Left ventricle myocardium superior (tissue), 1 donor: Measurements from ENCODE around the gene CFAP107. TPM values are rescaled to one million over a fixed set of nuclear protein-coding genes. Genes with fewer than 3 reads are reported as not detected.

Source experiments
- ATAC-seq: fragments of 200-7000 bp; cut with Tn5 transposase; one replicate; pipeline ENCODE4 v1.9.1; 2020; ENCODE audit warnings: mild to moderate bottlenecking, moderate library complexity
- DNase-seq: peaks from one replicate; pipeline ENCODE4 v3.0.0-alpha.2; 2020
- intact Hi-C: fragments of 100-400 bp; cut with micrococcal nuclease; formaldehyde crosslinking; loops from one replicate; pipeline ENCODE4 v1.11.0; 2022
- total RNA-seq: library from RNA; stranded (reverse); fragmentation: NEBNext Ultra II Directional; extraction: Animal tissue kit (Norgen Biotek cat#: 25700); gene quantifications from one replicate; pipeline ENCODE4 v1.2.1, GENCODE V29; 2021
- donor health status: DM: no; HTN: yes; CAD: no; lungs with severe emphysema.

The CFAP107 gene
- total RNA-seq, 1 donor from 2014 or later = not detected

- ATAC-seq = no peak
- no peak for DNase-seq
- intact Hi-C loops = no loop called here
Observed at GRCh38 chr1:12734651-12735050, 11.3 kb upstream of the CFAP107 start.

- DNase-seq = no peak
- intact Hi-C loops = no loop called here
- ATAC-seq = no peak
Observed at GRCh38 chr1:12738934-12739333, 7.1 kb upstream of the CFAP107 start.

DNA sequence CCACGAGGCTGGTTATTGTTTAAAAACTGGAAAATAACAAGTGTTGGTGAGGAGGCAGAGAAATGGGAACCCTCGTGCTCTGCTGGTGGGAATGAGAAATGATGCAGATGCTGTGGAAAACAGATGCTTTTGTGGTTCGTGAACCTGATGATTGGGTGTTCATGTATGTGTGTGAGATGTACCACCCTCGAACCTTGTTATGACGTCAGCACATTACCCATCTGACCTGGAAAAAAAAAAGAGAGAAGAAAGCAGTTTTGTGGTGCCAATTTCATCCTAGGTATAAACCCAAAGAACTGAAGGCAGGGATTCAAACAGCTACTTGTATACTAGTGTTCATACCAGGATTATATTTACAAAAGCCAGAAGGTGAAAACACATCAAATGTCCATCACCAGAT lies 6.4 kb upstream of the CFAP107 start:
- intact Hi-C loops = no loop called here
- DNase-seq (no peak), ATAC-seq (no peak)

DNA sequence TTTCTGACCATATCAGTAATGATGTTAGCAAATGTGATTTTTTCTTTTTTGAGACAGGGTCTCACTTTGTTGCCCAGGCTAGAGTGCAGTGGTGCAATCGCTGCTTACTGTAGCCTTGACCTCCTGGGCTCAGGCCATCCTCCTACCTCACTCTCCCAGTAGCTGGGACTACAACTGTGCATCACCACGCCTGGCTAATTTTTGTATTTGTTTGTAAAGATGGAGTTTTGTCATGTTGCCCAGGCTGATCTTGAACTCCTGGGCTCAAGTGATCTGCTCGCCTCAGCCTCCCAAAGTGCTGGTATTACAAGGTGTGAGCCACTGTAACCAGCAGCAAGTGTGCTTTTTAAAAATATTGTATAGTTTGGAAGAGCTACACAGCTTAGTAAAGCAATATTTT lies 4.1 kb upstream of the CFAP107 start:
- ATAC-seq (no peak), DNase-seq (no peak)
- intact Hi-C loops = no loop called here

GRCh38 chr1:12745126-12745991 lies 641 bp upstream of the CFAP107 start:
- DNase-seq (no peak), ATAC-seq (no peak)
- intact Hi-C loops = no loop called here

- no peak for ATAC-seq
- intact Hi-C loops = no loop called here
- no peak for DNase-seq
Observed at GRCh38 chr1:12748778-12749355, 2.9 kb downstream of the CFAP107 start.

DNA sequence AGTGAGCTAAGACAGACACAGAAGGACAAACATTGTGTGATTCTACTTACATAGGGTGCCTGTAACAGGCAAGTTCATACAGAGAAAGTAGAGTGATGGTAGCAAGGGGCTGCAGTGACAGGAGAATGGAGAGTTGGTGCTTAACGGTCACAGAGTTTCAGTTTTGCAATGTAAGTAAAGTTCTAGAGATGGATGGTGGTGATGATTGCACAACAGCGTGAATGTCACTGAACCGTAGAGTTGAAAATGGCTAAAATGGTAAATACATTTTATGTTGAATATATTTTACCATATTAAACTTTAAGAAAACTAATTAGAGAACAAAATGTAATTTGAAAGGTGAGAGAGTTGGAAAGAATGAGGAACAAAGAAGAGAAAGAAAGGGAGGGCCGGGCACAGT lies 8.7 kb downstream of the CFAP107 start:
- ATAC-seq = no peak
- no peak for DNase-seq
- intact Hi-C loops = no loop called here

DNA sequence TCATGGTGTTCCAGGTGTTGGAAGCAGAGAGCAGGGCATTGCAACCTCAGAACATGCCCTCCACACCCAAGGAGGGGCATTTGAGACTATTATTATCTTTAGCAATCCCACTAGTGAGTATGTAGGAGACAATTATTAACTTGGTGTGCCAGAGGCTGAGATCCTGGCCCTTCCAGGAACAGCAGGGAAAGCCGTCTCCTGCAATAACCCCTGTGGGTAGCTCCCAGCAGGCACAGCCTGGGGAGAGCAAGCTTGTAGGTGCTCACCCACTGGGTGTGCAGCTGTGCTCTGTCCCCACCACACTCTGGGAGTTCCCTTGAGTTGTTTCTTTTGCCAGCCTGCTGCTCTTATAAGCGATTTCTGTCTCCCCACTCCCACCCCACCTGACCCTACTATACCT lies 10.3 kb downstream of the CFAP107 start:
- DNase-seq (no peak), ATAC-seq (no peak)
- intact Hi-C loops = no loop called here

- intact Hi-C loops = no loop called here
- no peak for ATAC-seq
- no peak for DNase-seq
Observed at GRCh38 chr1:12756768-12757413, 10.9 kb downstream of the CFAP107 start.

GRCh38 chr1:12757836-12758235 lies 11.8 kb downstream of the CFAP107 start:
- no peak for ATAC-seq
- intact Hi-C loops = no loop called here
- DNase-seq = no peak

- intact Hi-C loops = no loop called here
- no peak for ATAC-seq
Observed at GRCh38 chr1:12760256-12760795, 14.3 kb downstream of the CFAP107 start.

GRCh38 chr1:12761781-12762180 lies 15.8 kb downstream of the CFAP107 start:
- no peak for ATAC-seq
- no peak for DNase-seq
- intact Hi-C loops = no loop called here

More at GRCh38 chr1:12760256-12760795, 14.3 kb downstream of the CFAP107 start:
- DNase-seq = no peak

DNA sequence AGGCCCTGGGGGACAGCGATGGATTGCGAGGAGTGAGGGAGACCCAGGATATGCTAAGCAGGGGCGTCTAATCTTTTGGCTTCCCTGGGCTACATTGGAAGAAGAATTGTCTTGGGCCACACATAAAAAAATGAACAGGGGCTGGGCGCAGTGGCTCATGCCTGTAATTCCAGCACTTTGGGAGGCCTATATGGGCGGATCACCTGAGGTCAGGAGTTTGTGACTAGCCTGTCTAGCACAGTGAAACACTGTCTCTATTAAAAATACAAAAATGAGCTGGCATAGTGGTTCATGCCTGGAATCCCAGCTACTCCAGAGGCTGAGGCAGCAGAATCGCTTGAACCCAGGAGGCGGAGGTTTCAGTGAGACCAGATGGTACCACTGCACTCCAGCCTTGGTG lies 16.8 kb downstream of the CFAP107 start:
- DNase-seq = no peak
- ATAC-seq = no peak
- intact Hi-C loops = no loop called here

GRCh38 chr1:12763479-12763878 lies 17.5 kb downstream of the CFAP107 start:
- DNase-seq = no peak
- intact Hi-C loops = no loop called here
- no peak for ATAC-seq

DNA sequence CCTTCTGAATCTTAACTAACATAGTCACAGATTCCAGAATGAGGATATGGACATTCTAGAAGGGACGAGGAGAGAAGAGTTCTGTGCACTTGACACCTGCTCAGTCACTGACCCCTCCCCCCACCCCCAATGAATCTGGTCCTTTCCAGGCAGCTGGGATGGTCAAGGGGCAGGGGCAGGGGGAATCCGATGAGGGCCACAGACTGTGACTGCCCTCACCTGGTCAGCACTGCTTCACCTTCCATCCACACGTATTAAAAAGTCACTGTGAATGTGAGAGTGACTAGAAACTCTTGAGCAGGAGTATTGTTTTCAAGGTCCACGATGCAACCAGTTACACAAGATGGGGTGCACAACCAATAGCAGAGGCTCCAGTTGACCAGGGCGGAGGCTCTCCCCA lies 18.0 kb downstream of the CFAP107 start:
- DNase-seq (no peak), ATAC-seq (no peak)
- intact Hi-C loops = no loop called here

GRCh38 chr1:12769031-12769430 lies 23.0 kb downstream of the CFAP107 start:
- DNase-seq = no peak
- intact Hi-C loops = no loop called here
- no peak for ATAC-seq

DNA sequence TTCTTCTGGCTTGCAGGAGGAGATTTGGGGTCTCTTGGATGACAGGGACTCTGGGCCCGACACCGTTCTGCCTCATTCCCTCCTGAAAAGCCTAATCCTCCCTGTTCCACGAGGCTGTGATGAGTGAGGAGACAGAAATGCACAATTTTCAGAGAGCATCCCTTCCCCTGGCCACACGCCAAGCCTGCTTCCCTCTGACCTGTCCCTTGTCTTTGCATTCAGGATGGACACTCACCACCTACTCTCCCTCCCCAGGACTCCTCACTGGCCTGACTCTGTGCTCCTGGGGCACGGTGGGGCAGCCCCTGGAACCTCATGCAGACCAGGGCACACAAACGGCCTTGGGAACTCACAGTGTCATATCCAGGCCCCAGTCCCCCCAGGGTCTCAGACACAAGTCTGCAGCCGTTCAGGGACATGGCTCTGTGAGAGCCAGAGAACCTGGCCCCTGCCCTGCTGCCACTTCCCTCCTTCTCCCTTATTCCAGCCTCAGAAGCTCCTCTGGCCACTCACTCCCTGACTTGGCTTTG lies 24.0 kb downstream of the CFAP107 start:
- intact Hi-C loops = no loop called here
- ATAC-seq (no peak), DNase-seq (no peak)

GRCh38 chr1:12770620-12771019 lies 24.6 kb downstream of the CFAP107 start:
- ATAC-seq = no peak
- DNase-seq = no peak
- intact Hi-C loops = no loop called here

DNA sequence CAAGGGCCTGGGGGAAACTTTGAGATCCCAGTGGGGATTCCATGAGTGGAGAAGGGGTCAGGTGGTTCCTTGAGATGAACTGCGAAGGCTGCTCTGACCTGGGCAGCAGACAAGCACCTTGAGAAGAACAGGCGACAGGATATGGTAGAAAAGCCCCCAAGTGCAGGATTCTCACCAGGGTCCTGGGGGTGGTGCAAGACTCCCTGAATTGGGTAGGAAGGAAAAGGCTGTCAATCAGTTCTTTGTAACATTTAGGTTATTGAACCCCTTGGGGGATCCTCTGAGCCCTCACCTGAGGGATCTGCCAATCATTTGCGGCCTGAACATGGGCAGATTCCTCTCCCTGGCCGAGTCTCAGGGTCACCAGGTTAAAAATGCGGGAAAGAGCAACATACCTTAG lies 25.2 kb downstream of the CFAP107 start:
- intact Hi-C loops = no loop called here
- no peak for DNase-seq
- no peak for ATAC-seq

GRCh38 chr1:12772520-12772919 lies 26.5 kb downstream of the CFAP107 start:
- ATAC-seq (no peak), DNase-seq (no peak)
- intact Hi-C loops = no loop called here
